Trophoblast cell (in vitro differentiated cells and primary cell): Measurements from ENCODE around the gene GDF7.

Experiments
- DNase-seq, 2 donors: peaks; one replicate each; pipeline ENCODE4 v3.0.0-alpha.2; 2016
- H2AFZ ChIP-seq: 2 replicates; pipeline ENCODE4 v1.6.1; 2013; ENCODE audit warnings: low read length, moderate library complexity, mild to moderate bottlenecking; ENCODE audit not compliant: insufficient read depth, poor library complexity
- H2AK5ac ChIP-seq: 2 replicates; pipeline ENCODE4 v1.6.1; 2013; ENCODE audit warnings: mild to moderate bottlenecking, low read length
- H2BK120ac ChIP-seq: 2 replicates; pipeline ENCODE4 v1.6.1; 2013; ENCODE audit warnings: low read length, mild to moderate bottlenecking, moderate library complexity; ENCODE audit not compliant: insufficient read depth, poor library complexity
- H2BK12ac ChIP-seq: 2 replicates; pipeline ENCODE4 v1.6.1; 2013; ENCODE audit warnings: mild to moderate bottlenecking, low read length, moderate library complexity
- H2BK5ac ChIP-seq: 2 replicates; pipeline ENCODE4 v1.6.1; 2013; ENCODE audit warnings: low read length, low read depth, moderate library complexity, mild to moderate bottlenecking; ENCODE audit not compliant: poor library complexity
- H3K14ac ChIP-seq: 2 replicates; pipeline ENCODE4 v1.6.1; 2013; ENCODE audit warnings: mild to moderate bottlenecking, low read length
- H3K18ac ChIP-seq: 2 replicates; pipeline ENCODE4 v1.6.1; 2013; ENCODE audit warnings: mild to moderate bottlenecking, low read length
- H3K23ac ChIP-seq: 2 replicates; pipeline ENCODE4 v1.6.1; 2013; ENCODE audit warnings: low read length
- H3K27ac ChIP-seq: 2 replicates; pipeline ENCODE4 v1.5.1; 2013; ENCODE audit warnings: low read depth, mild to moderate bottlenecking, inconsistent platforms, low read length, moderate library complexity
- H3K27me3 ChIP-seq: 2 replicates; pipeline ENCODE4 v1.6.1; 2013; ENCODE audit warnings: inconsistent platforms, mild to moderate bottlenecking, low read length, moderate library complexity; ENCODE audit not compliant: insufficient read depth
- H3K36me3 ChIP-seq, 2 experiments: 1 replicate in 1 of 2; 2 replicates in 1 of 2; pipeline ENCODE4 v1.6.1; 2013; ENCODE audit warnings: low read length in 2 of 2, mild to moderate bottlenecking in 2 of 2, moderate library complexity in 1 of 2; ENCODE audit not compliant: insufficient read depth in 2 of 2, control insufficient read depth in 1 of 2
- H3K4ac ChIP-seq: 2 replicates; pipeline ENCODE4 v1.6.1; 2013; ENCODE audit warnings: low read depth, mild to moderate bottlenecking, low read length, moderate library complexity
- H3K4me1 ChIP-seq, 2 experiments: 1 replicate in 1 of 2; 2 replicates in 1 of 2; pipeline ENCODE4 v1.6.1; 2013; ENCODE audit warnings: low read length in 2 of 2, mild to moderate bottlenecking in 2 of 2, moderate library complexity in 1 of 2; ENCODE audit not compliant: insufficient read depth in 2 of 2, control insufficient read depth in 1 of 2
- H3K4me2 ChIP-seq: 2 replicates; pipeline ENCODE4 v1.6.1; 2013; ENCODE audit warnings: inconsistent platforms, mild to moderate bottlenecking, low read length, moderate library complexity
- H3K4me3 ChIP-seq: 2 replicates; pipeline ENCODE4 v1.5.1; 2013; ENCODE audit warnings: mild to moderate bottlenecking, low read depth, low read length, inconsistent platforms
- H3K79me1 ChIP-seq: one replicate; pipeline ENCODE4 v1.6.1; 2013; ENCODE audit warnings: low read length
- H3K79me2 ChIP-seq: 2 replicates; pipeline ENCODE4 v1.6.1; 2013; ENCODE audit warnings: low read length, mild to moderate bottlenecking; ENCODE audit not compliant: control insufficient read depth, insufficient read depth, poor library complexity
- H3K9ac ChIP-seq: 2 replicates; pipeline ENCODE4 v1.6.1; 2013; ENCODE audit warnings: mild to moderate bottlenecking, low read length
- H3K9me3 ChIP-seq: 2 replicates; pipeline ENCODE4 v1.6.1; 2013; ENCODE audit warnings: low read depth, mild to moderate bottlenecking, control low read depth, inconsistent platforms, low read length; ENCODE audit not compliant: insufficient read depth
- H4K12ac ChIP-seq: 2 replicates; pipeline ENCODE4 v1.6.1; 2013; ENCODE audit warnings: low read depth, mild to moderate bottlenecking, low read length, moderate library complexity
- H4K8ac ChIP-seq: 2 replicates; pipeline ENCODE4 v1.6.1; 2013; ENCODE audit warnings: low read depth, mild to moderate bottlenecking, low read length, moderate library complexity
- H4K91ac ChIP-seq: one replicate; pipeline ENCODE4 v1.6.1; 2013; ENCODE audit warnings: low read depth, mild to moderate bottlenecking, low read length, moderate library complexity
- WGBS: extraction: QIAGEN DNeasy Blood & Tissue Kit; methylation state at CpG from one replicate; pipeline ENCODE4 v1.1.7; 2013; ENCODE audit warnings: missing lambda C conversion rate; ENCODE audit not compliant: insufficient read length, insufficient coverage; ENCODE audit errors: extremely low coverage; 5-methylcytosine and 5-hydroxymethylcytosine counted together

GDF7 gene

DNA sequence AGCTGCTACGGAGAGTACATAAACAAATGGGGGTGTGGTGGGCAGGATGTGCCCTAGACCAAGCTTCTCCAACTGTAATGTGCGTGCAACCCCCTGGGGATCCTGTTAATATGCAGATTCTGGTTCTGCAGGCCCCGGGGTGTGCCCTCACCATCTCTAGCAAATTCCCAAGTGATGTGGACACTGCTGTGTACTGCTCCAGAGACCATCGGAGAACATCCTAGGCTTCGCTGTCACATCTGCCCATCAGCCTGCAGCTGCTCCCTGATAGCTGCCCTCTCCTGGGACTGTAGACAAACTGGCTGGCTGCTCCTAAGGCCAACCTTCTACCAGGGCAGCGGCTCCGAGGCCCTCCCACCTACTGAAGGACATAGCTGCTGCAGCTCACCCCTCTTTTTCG lies 19.2 kb upstream of the GDF7 start:
- H3K18ac ChIP-seq = no peak overlapping the region
- WGBS = no CpG with 5 or more reads among the region's 8 CpGs
- no peak for DNase-seq
- H4K8ac ChIP-seq = no peak overlapping the region
- H3K23ac ChIP-seq = no peak overlapping the region
- no peak overlapping the region for H2BK120ac ChIP-seq
- peaks cover 12% of the 10 kb centered on the region for H3K79me1 ChIP-seq
- H3K4me3 ChIP-seq = no peak overlapping the region
- H3K4me1 ChIP-seq = peaks cover 6 to 14% of the 10 kb centered on the region in 2 experiments
- no peak overlapping the region for H3K9ac ChIP-seq
- H2BK12ac ChIP-seq = no peak overlapping the region
- H3K27ac ChIP-seq = no peak overlapping the region
- peaks cover 3% of the 10 kb centered on the region for H3K9me3 ChIP-seq
- H3K14ac ChIP-seq = no peak overlapping the region
- no peak overlapping the region for H2AFZ ChIP-seq
- H4K12ac ChIP-seq = no peak overlapping the region
- no peaks in the 10 kb centered on the region for H3K27me3 ChIP-seq
- no peak overlapping the region for H3K4me2 ChIP-seq
- peaks cover 5% of the 10 kb centered on the region for H3K79me2 ChIP-seq
- H3K36me3 ChIP-seq = peaks cover 9 to 18% of the 10 kb centered on the region in 2 experiments
- H4K91ac ChIP-seq = no peak overlapping the region
- no peak overlapping the region for H2BK5ac ChIP-seq
- no peak overlapping the region for H3K4ac ChIP-seq
- H2AK5ac ChIP-seq = no peak overlapping the region

DNA sequence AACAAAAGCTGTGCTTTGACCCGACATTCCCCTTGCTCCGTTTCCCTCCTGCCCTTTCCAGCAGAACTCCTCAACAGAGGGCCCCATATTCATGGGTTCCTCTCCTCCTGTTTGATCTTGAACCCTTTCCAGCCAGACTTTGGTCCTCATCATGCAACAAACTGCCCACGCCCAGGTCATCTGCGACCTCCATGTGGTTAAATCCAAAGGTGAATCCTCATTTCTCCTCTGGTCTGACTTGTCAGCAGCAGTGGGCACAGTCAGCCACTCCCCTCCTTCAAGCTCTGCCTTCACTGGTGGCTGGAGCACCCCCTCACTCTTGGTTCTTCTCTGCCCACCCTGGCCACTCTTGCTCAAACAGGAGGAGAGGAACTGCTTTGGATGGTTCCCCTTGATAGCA lies 18.7 kb upstream of the GDF7 start:
- H2BK5ac ChIP-seq = no peak overlapping the region
- peaks cover 3% of the 10 kb centered on the region for H3K9me3 ChIP-seq
- no peak overlapping the region for H3K18ac ChIP-seq
- no peak overlapping the region for H3K4ac ChIP-seq
- no CpG with 5 or more reads among the region's 4 CpGs for WGBS
- no peak overlapping the region for H3K4me3 ChIP-seq
- H3K23ac ChIP-seq = no peak overlapping the region
- no peak overlapping the region for H2AFZ ChIP-seq
- H2BK120ac ChIP-seq = no peak overlapping the region
- H2BK12ac ChIP-seq = no peak overlapping the region
- no peak overlapping the region for H2AK5ac ChIP-seq
- H3K79me2 ChIP-seq = peaks cover 5% of the 10 kb centered on the region
- H4K8ac ChIP-seq = no peak overlapping the region
- no peak overlapping the region for H3K14ac ChIP-seq
- no peak overlapping the region for H4K12ac ChIP-seq
- H3K9ac ChIP-seq = no peak overlapping the region
- H3K27me3 ChIP-seq = no peaks in the 10 kb centered on the region
- H3K79me1 ChIP-seq = peaks cover 12% of the 10 kb centered on the region
- H3K4me2 ChIP-seq = no peak overlapping the region
- DNase-seq = no peak
- no peak overlapping the region for H4K91ac ChIP-seq
- peaks cover 6 to 14% of the 10 kb centered on the region in 2 experiments for H3K4me1 ChIP-seq
- peaks cover 9 to 15% of the 10 kb centered on the region in 2 experiments for H3K36me3 ChIP-seq
- H3K27ac ChIP-seq = no peak overlapping the region

DNA sequence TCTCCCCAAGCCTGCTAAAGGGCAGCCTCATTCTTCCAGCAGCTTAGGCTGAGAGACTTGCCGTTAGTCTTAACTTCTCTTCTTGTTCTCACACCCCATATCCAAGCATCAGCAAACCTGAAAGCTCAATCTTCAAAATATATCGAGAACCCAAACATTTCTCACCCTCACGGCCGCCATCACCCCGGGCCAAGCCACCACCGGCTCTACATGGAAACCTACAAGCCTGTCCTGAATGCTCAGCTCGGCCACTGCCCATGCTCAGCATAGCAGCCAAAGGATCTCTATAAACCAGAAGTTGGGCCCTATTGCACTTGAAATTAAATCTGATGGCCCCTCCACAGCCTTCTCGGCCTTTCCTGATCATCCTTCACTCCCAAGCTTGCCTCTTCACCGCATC lies 18.1 kb upstream of the GDF7 start:
- no peak overlapping the region for H3K4me2 ChIP-seq
- no peak overlapping the region for H3K23ac ChIP-seq
- WGBS = no CpG with 5 or more reads among the region's 9 CpGs
- H3K4me1 ChIP-seq = peaks cover 6 to 14% of the 10 kb centered on the region in 2 experiments
- H3K27ac ChIP-seq = no peak overlapping the region
- H3K4me3 ChIP-seq = no peak overlapping the region
- H2BK5ac ChIP-seq = no peak overlapping the region
- no peak overlapping the region for H2AFZ ChIP-seq
- H3K27me3 ChIP-seq = no peaks in the 10 kb centered on the region
- no peak overlapping the region for H4K91ac ChIP-seq
- no peak overlapping the region for H4K12ac ChIP-seq
- peaks cover 9 to 13% of the 10 kb centered on the region in 2 experiments for H3K36me3 ChIP-seq
- no peak overlapping the region for H3K18ac ChIP-seq
- H3K9ac ChIP-seq = no peak overlapping the region
- no peak overlapping the region for H2AK5ac ChIP-seq
- H3K9me3 ChIP-seq = peaks cover 3% of the 10 kb centered on the region
- H3K79me2 ChIP-seq = peaks cover 5% of the 10 kb centered on the region
- H3K79me1 ChIP-seq = peaks cover 12% of the 10 kb centered on the region
- H2BK120ac ChIP-seq = no peak overlapping the region
- H3K4ac ChIP-seq = no peak overlapping the region
- H2BK12ac ChIP-seq = no peak overlapping the region
- no peak overlapping the region for H3K14ac ChIP-seq
- H4K8ac ChIP-seq = no peak overlapping the region
- DNase-seq = no peak

DNA sequence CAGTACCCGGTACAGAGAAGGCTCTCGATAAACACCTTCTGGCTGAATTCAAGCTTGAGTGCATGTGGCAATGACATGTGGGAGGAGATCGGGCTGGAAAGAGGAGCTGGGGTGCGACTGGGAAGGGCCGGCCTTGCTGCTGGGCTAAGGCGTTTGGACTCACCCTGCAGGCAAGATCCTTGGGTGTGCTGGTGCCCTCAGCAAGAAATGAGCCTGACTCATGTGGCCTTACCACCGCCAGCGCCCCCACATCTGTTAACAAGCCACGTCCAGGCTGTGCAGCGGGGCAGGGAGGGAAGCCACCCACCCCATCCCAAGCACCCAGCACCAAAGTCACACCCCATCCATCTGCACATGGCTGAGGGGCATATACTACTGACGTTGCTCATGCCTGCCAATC lies 17.4 kb upstream of the GDF7 start:
- peaks cover 5% of the 10 kb centered on the region for H3K79me2 ChIP-seq
- H3K36me3 ChIP-seq = peaks cover 9% of the 10 kb centered on the region in 2 experiments
- no peak overlapping the region for H2BK120ac ChIP-seq
- H3K9ac ChIP-seq = no peak overlapping the region
- peaks cover 3% of the 10 kb centered on the region for H3K9me3 ChIP-seq
- H3K14ac ChIP-seq = no peak overlapping the region
- H4K91ac ChIP-seq = no peak overlapping the region
- H3K27me3 ChIP-seq = no peaks in the 10 kb centered on the region
- no peak overlapping the region for H2AFZ ChIP-seq
- no peak overlapping the region for H2BK5ac ChIP-seq
- no peak overlapping the region for H3K4ac ChIP-seq
- H3K4me2 ChIP-seq = no peak overlapping the region
- no peak overlapping the region for H3K18ac ChIP-seq
- peaks cover 6 to 14% of the 10 kb centered on the region in 2 experiments for H3K4me1 ChIP-seq
- H4K12ac ChIP-seq = no peak overlapping the region
- no peak overlapping the region for H2AK5ac ChIP-seq
- H3K79me1 ChIP-seq = peaks cover 12% of the 10 kb centered on the region
- no peak overlapping the region for H3K23ac ChIP-seq
- no peak overlapping the region for H4K8ac ChIP-seq
- no CpG with 5 or more reads among the region's 11 CpGs for WGBS
- no peak overlapping the region for H3K4me3 ChIP-seq
- no peak overlapping the region for H3K27ac ChIP-seq
- DNase-seq = peak; percentile 18 to 40
- H2BK12ac ChIP-seq = no peak overlapping the region
